Dedifferentiated amniotic fluid mesenchymal stem cell (primary cell): ENCODE results near the gene LXN.

Experiments
- DNase-seq: peaks from one replicate; pipeline ENCODE4 v3.0.0-alpha.2; 2016; ENCODE audit errors: extremely low spot score

Gene LXN

GRCh38 chr3:158671821-158672214, 630 bp downstream of the LXN start:
- no peak for DNase-seq

- DNase-seq = no peak
Measured at GRCh38 chr3:158668506-158668905, 3.9 kb downstream of the LXN start.

GRCh38 chr3:158666416-158666815, 6.0 kb downstream of the LXN start:
- no peak for DNase-seq

- no peak for DNase-seq
Measured at GRCh38 chr3:158663832-158664231, 8.6 kb downstream of the LXN start.

GRCh38 chr3:158663246-158663645, 9.2 kb downstream of the LXN start:
- DNase-seq = no peak

- DNase-seq = no peak
Measured at GRCh38 chr3:158660711-158661110, 11.7 kb downstream of the LXN start.

GRCh38 chr3:158659454-158660237, 12.8 kb downstream of the LXN start:
- DNase-seq = peak; percentile 79

GRCh38 chr3:158658889-158659288, 13.6 kb downstream of the LXN start:
- DNase-seq = no peak

GRCh38 chr3:158652463-158652862, 20.0 kb downstream of the LXN start:
- no peak for DNase-seq

GRCh38 chr3:158651192-158651591, 21.3 kb downstream of the LXN start:
- DNase-seq = no peak

GRCh38 chr3:158649791-158650190, 22.7 kb downstream of the LXN start:
- no peak for DNase-seq

- DNase-seq = peak; percentile 98
Measured at GRCh38 chr3:158644345-158644908, 28.0 kb downstream of the LXN start, which contains the start of gene GFM1. Gene GFM1, plus strand, starts transcription at chr3:158644527. Its CDS starts 108 bp downstream, at chr3:158644635.

- no peak for DNase-seq
Measured at GRCh38 chr3:158642474-158643210, 29.8 kb downstream of the LXN start.

- DNase-seq = no peak
Measured at GRCh38 chr3:158642005-158642404, 30.4 kb downstream of the LXN start.

- no peak for DNase-seq
Measured at GRCh38 chr3:158640646-158641045, 31.8 kb downstream of the LXN start.

- no peak for DNase-seq
Measured at GRCh38 chr3:158631981-158632380, 40.5 kb downstream of the LXN start.

GRCh38 chr3:158625881-158626280, 46.6 kb downstream of the LXN start:
- no peak for DNase-seq

GRCh38 chr3:158617982-158618875, 54.2 kb downstream of the LXN start:
- DNase-seq = no peak
